K562 (cell line): ENCODE data around the gene RNF213. TPM values are rescaled to one million over a fixed set of nuclear protein-coding genes. Genes with fewer than 3 reads are reported as not detected.

Experiments used
- ATAC-seq: fragments of 200-7000 bp; cut with Tn5 transposase; 3 replicates; pipeline ENCODE4 v1.9.1; 2020; ENCODE audit warnings: moderate library complexity
- BruUV-seq: library from RNA; stranded (reverse); fragments of 400-500 nt; replicated peaks from 2 replicates; lab custom pipeline; 2021; lab: Mats Ljungman, UMichigan
- CTCF ChIA-PET: fragments of 300-600 bp; formaldehyde crosslinking; extraction: SDS; loops from one replicate; lab custom pipeline; 2021; ENCODE audit warnings: low intra/inter-chr PET ratio; lab: Yijun Ruan, JAX
- POLR2A ChIA-PET: fragments of 300-600, 350-650 bp; sonication (Branson Sonifier 250); formaldehyde crosslinking; extraction: SDS; loops from one replicate; lab custom pipeline; 2021; ENCODE audit warnings: antibody characterized with exemption, inconsistent platforms; lab: Yijun Ruan, JAX
- DNase-seq, 4 experiments: peaks; one replicate each; pipeline versions ENCODE4 v3.0.0 to v3.0.0-alpha.2; 2011 to 2018; ENCODE audit warnings: low spot score in 3 of 4, mixed read lengths in 3 of 4; ENCODE audit errors: extremely low read depth in 1 of 4
- FAIRE-seq: peaks from 2 replicates; lab custom pipeline; 2011; peaks lifted over from hg19 to GRCh38; lab: Jason Lieb, UNC
- H2AFZ ChIP-seq: 2 replicates; pipeline ENCODE4 v1.6.0; 2011; ENCODE audit warnings: low read depth, low read length, control low read depth, inconsistent platforms
- H3K27ac ChIP-seq: fragments of 200-600 bp; 3 replicates; pipeline ENCODE4 v1.8.0; 2011; ENCODE audit warnings: low read depth, mild to moderate bottlenecking, control low read depth, inconsistent platforms, low read length, moderate library complexity, mixed read lengths; ENCODE audit errors: extremely low read depth
- H3K27me3 ChIP-seq, 2 experiments: fragments of 300-600 bp in 1 of 2; 2 replicates in 1 of 2; 3 replicates in 1 of 2; pipeline versions ENCODE4 v1.6.0 to v1.8.0; 2011; ENCODE audit warnings: inconsistent platforms in 2 of 2, low read length in 2 of 2, mild to moderate bottlenecking in 1 of 2, mixed read lengths in 1 of 2, moderate library complexity in 1 of 2; ENCODE audit not compliant: control insufficient read depth in 2 of 2, insufficient read depth in 2 of 2
- H3K36me3 ChIP-seq: fragments of 300-600 bp; 3 replicates; pipeline ENCODE4 v1.8.0; 2011; ENCODE audit warnings: mild to moderate bottlenecking, low read length, inconsistent platforms; ENCODE audit not compliant: control insufficient read depth, insufficient read depth
- H3K4me1 ChIP-seq, 2 experiments: fragments of 200-600 bp in 1 of 2; replicated peaks in 1 of 2; 2 replicates in 1 of 2; 3 replicates in 1 of 2; pipeline versions ENCODE4 v1.5.1 to v1.8.0; 2011; ENCODE audit warnings: inconsistent platforms in 2 of 2, low read length in 2 of 2, mild to moderate bottlenecking in 1 of 2, mixed read lengths in 1 of 2, moderate library complexity in 1 of 2; ENCODE audit not compliant: control insufficient read depth in 2 of 2, insufficient read depth in 2 of 2
- H3K4me2 ChIP-seq: 2 replicates; pipeline ENCODE4 v1.6.1; 2011; ENCODE audit warnings: low read length, control low read depth, inconsistent platforms, mixed read lengths; ENCODE audit not compliant: insufficient read depth
- H3K4me3 ChIP-seq: fragments of 200-600 bp; sonication (generic), shearing (Covaris generic); 2 replicates; pipeline ENCODE4 v1.5.1; 2016; ENCODE audit warnings: control low read depth, inconsistent platforms
- H3K79me2 ChIP-seq: fragments of 200-600 bp; 3 replicates; pipeline ENCODE4 v1.8.0; 2011; ENCODE audit warnings: low read length, inconsistent platforms; ENCODE audit not compliant: control insufficient read depth, insufficient read depth
- H3K9ac ChIP-seq, 2 experiments: 2 replicates each; pipeline versions ENCODE4 v1.6.0 to v1.6.1; 2011; ENCODE audit warnings: low read depth in 2 of 2, low read length in 2 of 2, control low read depth in 1 of 2, inconsistent platforms in 1 of 2, mild to moderate bottlenecking in 1 of 2, mixed read lengths in 1 of 2; ENCODE audit not compliant: insufficient read depth in 1 of 2
- H3K9me1 ChIP-seq: one replicate; pipeline ENCODE4 v1.6.0; 2011; ENCODE audit warnings: inconsistent platforms, mild to moderate bottlenecking, low read length, moderate library complexity; ENCODE audit not compliant: control insufficient read depth, insufficient read depth
- H3K9me3 ChIP-seq: replicated peaks from 2 replicates; pipeline ENCODE4 v1.5.1; 2011; ENCODE audit warnings: low read depth, low read length, inconsistent platforms; ENCODE audit not compliant: control insufficient read depth, insufficient read depth
- H4K20me1 ChIP-seq: replicated peaks from 2 replicates; pipeline ENCODE4 v1.6.1; 2011; ENCODE audit warnings: low read length, inconsistent platforms, mixed read lengths; ENCODE audit not compliant: control insufficient read depth, insufficient read depth
- CREB5 ChIP-seq: fragments of 250-450 bp; sonication (Bioruptor Pico); IDR thresholded peaks from 2 replicates; pipeline ENCODE4 v1.5.0; 2020; ENCODE audit warnings: mild to moderate bottlenecking
- EHMT2 ChIP-seq: fragments of 450-650 bp; IDR thresholded peaks from 2 replicates; pipeline ENCODE4 v1.6.1; 2018; ENCODE audit warnings: antibody characterized with exemption
- MTA1 ChIP-seq: fragments of 450-650 bp; IDR thresholded peaks from 2 replicates; pipeline ENCODE4 v1.6.1; 2017; ENCODE audit warnings: borderline replicate concordance
- NFRKB ChIP-seq: fragments of 450-650 bp; IDR thresholded peaks from 2 replicates; pipeline ENCODE4 v1.6.1; 2016; ENCODE audit warnings: low read depth
- POLR2H ChIP-seq: IDR thresholded peaks from 2 replicates; pipeline ENCODE4 v1.6.1; 2016; ENCODE audit warnings: missing genetic modification characterization, low read depth, mild to moderate bottlenecking, control low read depth, missing compliant biosample characterization, moderate library complexity
- THAP12 ChIP-seq: fragments of 250-450 bp; sonication (Bioruptor Pico); IDR thresholded peaks from 2 replicates; pipeline ENCODE4 v1.9.0; 2021; ENCODE audit warnings: mild to moderate bottlenecking, inconsistent platforms
- ZNF384 ChIP-seq: IDR thresholded peaks from 2 replicates; pipeline ENCODE4 v1.6.1; 2012; ENCODE audit warnings: low read depth, low read length, improper control_type of control experiment
- ZNF507 ChIP-seq: conservative IDR thresholded peaks from 2 replicates; pipeline ENCODE4 v1.6.1; 2017; ENCODE audit warnings: missing genetic modification characterization, missing compliant biosample characterization
- WGBS: fragments of 100-300 bp; shearing (Covaris generic); methylation state at CpG from one replicate; pipeline ENCODE4 v1.1.6; 2016; ENCODE audit warnings: low coverage, mixed read lengths; ENCODE audit not compliant: insufficient coverage; ENCODE audit errors: missing lambda C conversion rate; 5-methylcytosine and 5-hydroxymethylcytosine counted together
- in situ Hi-C: fragments of 300-500 bp; cut with MboI; formaldehyde crosslinking; loops from 4 replicates; pipeline ENCODE4 v1.15.0; 2018; ENCODE audit warnings: inconsistent platforms, mixed read lengths
- intact Hi-C: fragments of 100-400 bp; cut with micrococcal nuclease; formaldehyde crosslinking; loops from 2 replicates; pipeline ENCODE4 v1.14.2; 2022
- polyA plus RNA-seq, 8 experiments: library from polyadenylated mRNA; depleted of rRNA in 4 of 8; stranded (reverse) in 5 of 8; unstranded in 3 of 8; fragments of >200 nt; fragmentation: Nextera tagmentation in 2 of 8; fragmentation: Illumina TruSeq in 1 of 8; extraction: Ambion mirVana in 2 of 8; extraction: Trizol in 1 of 8; gene quantifications; 2 replicates each; pipeline versions ENCODE4 v1.2.1 to v1.2.3, GENCODE V29; 2011 to 2014; ENCODE audit warnings: inconsistent platforms in 1 of 8, missing spikeins in 1 of 8
- total RNA-seq, 7 experiments: library from RNA; depleted of rRNA in 6 of 7; stranded (reverse); fragments of >200 nt in 6 of 7; fragmentation: Illumina TruSeq in 2 of 7; extraction: Trizol in 2 of 7; gene quantifications; 2 replicates each; pipeline versions ENCODE4 v1.2.1 to v1.2.3, GENCODE V29; 2011 to 2021; ENCODE audit warnings: low replicate concordance in 1 of 7

RNF213 gene
- total and polyA plus RNA-seq, 9 of the 15 experiments (the other 6 are each of a cell fraction or from before 2014, with no cell fraction given), result 5.3 to 33.6 (median 17.9) TPM

GRCh38 chr17:80224683-80225082 is 36.0 kb upstream of the RNF213 start (continued):
- no peak for TF ChIP-seq ZNF384
- TF ChIP-seq, all 486 proteins: peak for 0

- WGBS, result 71% methylated on average over 6 of the region's 6 CpGs
These were observed 35.4 kb upstream of the RNF213 start for GRCh38 chr17:80225230-80225629.

More at GRCh38 chr17:80225230-80225629, 35.4 kb upstream of the RNF213 start:
- intact Hi-C loops (no loop called here), in situ Hi-C loops (no loop called here)
- H3K9me1 ChIP-seq, result no peaks in the 10 kb centered on the region
- no peak for DNase-seq
- POLR2A ChIA-PET, result interaction anchor here (1.1 kb wide), 1 partner anchor 30 kb away, joined by 3 read pairs; no protein-coding TSS in a partner anchor
- H3K4me1 ChIP-seq, result peaks cover 0 to 30% of the 10 kb centered on the region in 2 experiments; a peak in 2 of 5 replicates
- no TSS peak for BruUV-seq
- TF ChIP-seq MTA1, result no peak
- no peak for TF ChIP-seq POLR2H
- no peak for TF ChIP-seq NFRKB
- no peak for TF ChIP-seq EHMT2
- no peak for TF ChIP-seq CREB5 (CRISPR knock-in tag)
- no peak for TF ChIP-seq ZNF507 (tag)
- TF ChIP-seq THAP12 (CRISPR knock-in tag), result no peak
- ATAC-seq, result no peak
- no peaks in the 10 kb centered on the region for H3K79me2 ChIP-seq
- no peak overlapping the region for H2AFZ ChIP-seq
- no peaks in the 10 kb centered on the region for H3K27me3 ChIP-seq
- H3K4me2 ChIP-seq, result no peak overlapping the region
- FAIRE-seq, result no peak
- H4K20me1 ChIP-seq, result no peaks in the 10 kb centered on the region
- H3K27ac ChIP-seq, result no peak overlapping the region
- CTCF ChIA-PET, result no interaction called here
- no peak overlapping the region for H3K9ac ChIP-seq
- H3K36me3 ChIP-seq, result no peaks in the 10 kb centered on the region
- no peak overlapping the region for H3K4me3 ChIP-seq
- H3K9me3 ChIP-seq, result no peaks in the 10 kb centered on the region
